Left cardiac atrium (tissue), 4 donors: Measurements from ENCODE around the gene TBX1. TPM values are rescaled to one million over a fixed set of nuclear protein-coding genes. Genes with fewer than 3 reads are reported as not detected.
A peak's percentile ranks its signal among the peaks of the same experiment; 100 is the strongest.

Experiments used
- ATAC-seq, 2 donors: fragments of 200-7000 bp; cut with Tn5 transposase; one replicate each; pipeline ENCODE4 v1.9.1; 2020; ENCODE audit warnings: mild to moderate bottlenecking in 2 of 2, moderate library complexity in 2 of 2
- DNase-seq: peaks from one replicate; pipeline ENCODE4 v3.0.0-alpha.2; 2020
- intact Hi-C, 2 donors: fragments of 100-400 bp; cut with DNase I; formaldehyde crosslinking; loops; one replicate each; pipeline versions ENCODE4 v1.14.1 to v1.15.1; 2022 to 2023
- total RNA-seq, 2 donors: library from RNA; stranded (reverse); fragmentation: NEBNext Ultra II Directional; extraction: Animal tissue kit (Norgen Biotek cat#: 25700); gene quantifications; one replicate each; pipeline ENCODE4 v1.2.1, GENCODE V29; 2021
- donor health status: DM: no; HTN: yes; CAD: no.
- donor health status: DM: no; HTN: yes; CAD: no; lungs with severe emphysema.
- donor health status: DM: yes; HTN: yes; CAD: no.
- donor health status: Dilated cardiomyopathy.

Gene TBX1
- total RNA-seq, 2 donors from 2014 or later, result 0.47 to 2.4 TPM

DNA sequence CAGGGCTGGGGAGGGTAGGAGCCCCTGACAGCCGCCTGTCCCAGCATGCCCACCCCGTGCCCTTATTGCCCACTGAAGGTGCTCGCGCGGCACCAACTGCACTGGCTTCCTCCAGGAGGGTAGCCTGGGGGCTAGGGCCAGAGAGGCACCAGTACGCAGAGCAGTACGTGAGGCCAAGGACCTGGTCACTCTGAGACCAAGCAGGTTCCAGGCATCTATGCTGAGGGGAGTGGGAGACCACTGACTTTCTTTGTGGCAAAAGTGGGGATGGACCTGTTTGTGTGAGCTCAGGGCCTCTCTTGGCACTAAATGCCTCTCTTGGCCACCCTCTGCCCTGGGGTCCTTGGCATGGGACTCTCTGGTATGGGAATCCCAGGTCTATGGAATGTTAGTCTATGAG lies 26.4 kb upstream of the TBX1 start:
- DNase-seq (no peak), ATAC-seq (no peak)
- intact Hi-C loops, result no loop called here

DNA sequence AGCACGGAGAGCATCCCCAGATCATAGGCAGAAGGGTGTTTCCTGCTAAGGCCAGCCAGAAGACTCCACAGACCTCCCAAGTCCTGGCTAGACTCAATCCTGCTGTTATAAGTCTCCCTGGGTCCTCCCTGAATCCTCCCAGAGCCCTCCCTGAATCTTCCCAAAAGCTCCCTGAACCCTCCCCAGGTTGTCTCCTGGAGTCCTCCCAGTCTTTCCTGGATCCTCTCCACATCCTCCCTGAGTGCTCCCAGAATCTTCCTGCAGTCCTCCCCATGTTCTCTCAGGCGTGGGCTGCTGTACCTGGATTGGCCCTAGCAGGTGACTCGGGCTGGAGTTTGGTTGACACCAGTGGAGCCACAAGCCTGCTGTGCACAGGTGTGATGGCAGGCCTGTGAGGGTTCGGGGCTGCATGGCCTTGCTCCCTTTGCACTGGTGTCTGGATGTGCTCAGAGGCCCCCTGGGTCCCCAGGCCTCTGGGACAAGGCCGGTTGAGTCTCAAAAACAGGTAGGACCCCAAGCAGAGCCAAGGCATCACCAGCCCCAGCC lies 25.7 kb upstream of the TBX1 start:
- intact Hi-C loops, result no loop called here
- ATAC-seq, result no peak
- DNase-seq, result no peak

DNA sequence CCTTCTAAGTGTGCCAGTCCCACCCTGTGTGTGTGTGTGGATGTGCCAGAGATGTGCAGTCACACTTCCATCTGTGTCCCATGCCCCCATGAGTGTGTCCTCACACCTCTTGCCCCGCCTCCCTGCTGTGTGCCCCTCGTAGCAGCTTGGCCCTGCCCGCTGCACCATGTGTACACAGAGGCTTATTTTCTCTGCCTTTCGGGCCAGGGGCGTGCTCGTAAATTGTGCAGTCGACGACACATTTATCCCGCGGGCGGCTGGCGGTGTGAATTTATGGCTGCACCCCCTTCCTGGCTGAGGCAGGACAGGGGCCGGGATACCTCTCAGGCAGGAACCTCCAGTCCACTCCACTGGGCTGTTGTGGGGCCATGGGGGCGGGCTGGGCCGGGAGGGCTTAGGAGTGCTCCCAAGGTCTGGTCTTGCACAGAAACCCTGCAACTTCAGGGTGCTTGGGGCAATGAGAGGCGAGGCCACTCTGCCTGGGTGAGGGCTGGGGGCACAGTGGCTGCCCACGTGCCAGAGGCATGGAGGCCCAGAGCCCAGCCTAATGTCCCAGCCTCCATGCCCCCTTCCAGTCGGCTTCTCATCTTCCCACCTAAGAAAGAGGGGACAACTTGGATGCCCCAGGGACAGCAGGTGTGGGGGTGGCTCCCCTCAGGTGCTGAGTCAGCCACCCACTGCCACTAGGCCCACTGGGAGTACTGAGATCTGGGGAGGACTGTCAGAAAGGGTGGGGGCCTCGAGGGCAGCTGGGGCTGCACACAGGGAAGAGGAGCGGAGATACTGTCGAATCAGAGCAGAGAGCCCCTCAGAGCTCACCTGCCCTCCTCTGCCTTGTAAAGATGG lies 24.7 kb upstream of the TBX1 start:
- DNase-seq (no peak), ATAC-seq (no peak)
- intact Hi-C loops, result no loop called here

DNA sequence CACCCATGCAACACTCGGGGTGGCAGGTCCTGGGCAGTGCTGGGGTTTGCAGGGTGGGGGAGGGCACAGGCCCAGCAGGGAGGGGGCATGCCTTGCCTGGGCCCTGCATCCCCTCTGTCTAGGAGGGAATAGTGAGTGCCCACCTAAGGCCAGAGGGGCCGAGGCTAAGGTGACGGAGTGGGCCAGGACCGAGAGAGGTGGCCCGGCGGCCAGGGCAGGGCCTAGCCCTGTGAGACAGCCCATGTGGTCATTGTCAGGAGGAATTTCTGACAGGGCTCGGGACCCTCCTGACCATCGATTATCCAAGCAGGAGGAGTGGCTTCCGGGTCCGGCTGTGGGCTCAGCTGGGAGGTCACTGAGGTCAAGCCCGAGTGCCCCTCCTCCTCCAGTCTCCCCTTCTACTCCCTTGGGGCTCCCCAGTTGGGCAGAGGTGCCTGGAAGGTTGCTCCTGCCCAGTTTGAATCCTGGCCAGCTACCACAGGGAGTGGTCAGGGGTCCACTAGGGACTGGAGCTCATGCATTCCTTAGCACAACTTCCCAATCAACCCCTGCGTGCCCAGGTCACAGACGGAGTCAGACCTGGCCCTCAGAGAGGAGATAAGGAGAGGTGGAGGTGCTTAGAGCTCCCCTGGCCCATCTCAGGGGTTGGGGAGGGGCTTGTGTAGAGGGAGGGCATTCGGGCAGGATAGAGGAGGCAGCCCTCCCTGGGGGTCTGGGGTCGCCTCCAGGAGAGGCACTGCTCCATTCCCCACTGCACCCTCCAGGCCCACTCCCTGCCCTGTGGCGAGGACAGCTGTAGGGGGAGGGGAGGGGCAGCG lies 22.5 kb upstream of the TBX1 start:
- intact Hi-C loops, result no loop called here

DNA sequence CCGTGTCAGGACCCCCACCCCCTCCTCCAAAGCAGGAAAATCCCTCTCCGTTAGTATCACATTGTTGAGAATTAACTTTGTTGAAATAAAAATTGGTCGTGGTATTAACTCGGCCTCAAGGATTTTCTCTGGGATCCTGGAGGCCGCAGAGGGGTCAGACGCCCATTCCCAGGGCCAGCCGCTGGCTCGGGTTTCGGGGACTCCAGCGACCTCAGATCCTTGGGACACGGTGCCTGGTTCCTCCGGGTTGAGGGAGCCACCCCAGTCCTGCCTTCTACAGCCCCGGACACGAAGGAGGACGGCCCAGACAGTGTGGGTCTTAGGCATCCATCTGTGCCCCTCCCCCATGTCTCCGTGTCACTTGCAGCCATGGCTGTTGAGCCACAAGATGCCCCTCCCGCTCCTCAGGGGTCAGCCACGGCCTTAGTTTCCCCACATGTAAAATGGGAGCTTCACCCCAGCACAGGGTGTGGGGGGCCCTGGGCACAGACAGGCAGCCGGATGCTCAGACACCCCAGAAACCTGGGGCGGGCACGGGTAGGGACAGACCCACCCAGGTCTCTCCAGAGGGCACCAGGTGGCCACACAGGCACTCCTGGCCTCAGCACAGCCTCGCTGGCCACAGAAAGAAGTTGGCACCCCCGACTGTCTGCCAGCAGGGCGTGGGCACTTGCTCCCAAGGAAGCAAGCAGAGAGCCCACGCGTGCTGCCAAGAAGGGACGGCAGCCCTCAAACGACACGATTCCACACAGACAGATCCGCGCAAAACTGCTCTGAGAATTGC lies 21.7 kb upstream of the TBX1 start:
- intact Hi-C loops, result no loop called here
- DNase-seq (no peak), ATAC-seq (no peak)

More for the DNA sequence above, 22.5 kb upstream of the TBX1 start:
- ATAC-seq (peak in 1 of 2 donors; percentile 7), DNase-seq (no peak)

DNA sequence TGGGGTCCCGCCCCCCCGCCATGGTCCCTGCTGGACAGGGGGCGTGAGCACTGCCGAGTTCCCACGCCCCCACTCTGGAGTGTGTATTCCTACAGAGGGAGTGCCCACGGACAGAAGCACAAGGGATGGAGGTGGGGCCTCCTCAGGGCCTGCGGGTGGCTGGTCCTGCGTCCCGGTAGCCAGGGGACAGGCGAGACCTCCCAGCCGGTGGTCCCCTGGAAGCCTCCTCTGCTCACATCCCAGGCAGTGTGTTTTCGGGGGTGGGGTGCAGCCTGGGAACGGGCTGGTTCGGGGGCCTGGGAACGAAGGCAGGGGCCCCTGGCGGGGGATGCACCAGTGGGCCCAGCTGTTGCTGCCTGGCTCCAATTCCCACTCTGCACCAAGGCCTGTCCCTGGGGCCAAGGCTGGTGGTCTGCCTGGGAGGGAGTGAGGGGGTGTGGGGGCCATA lies 21.1 kb upstream of the TBX1 start:
- DNase-seq (no peak), ATAC-seq (no peak)
- intact Hi-C loops, result no loop called here

DNA sequence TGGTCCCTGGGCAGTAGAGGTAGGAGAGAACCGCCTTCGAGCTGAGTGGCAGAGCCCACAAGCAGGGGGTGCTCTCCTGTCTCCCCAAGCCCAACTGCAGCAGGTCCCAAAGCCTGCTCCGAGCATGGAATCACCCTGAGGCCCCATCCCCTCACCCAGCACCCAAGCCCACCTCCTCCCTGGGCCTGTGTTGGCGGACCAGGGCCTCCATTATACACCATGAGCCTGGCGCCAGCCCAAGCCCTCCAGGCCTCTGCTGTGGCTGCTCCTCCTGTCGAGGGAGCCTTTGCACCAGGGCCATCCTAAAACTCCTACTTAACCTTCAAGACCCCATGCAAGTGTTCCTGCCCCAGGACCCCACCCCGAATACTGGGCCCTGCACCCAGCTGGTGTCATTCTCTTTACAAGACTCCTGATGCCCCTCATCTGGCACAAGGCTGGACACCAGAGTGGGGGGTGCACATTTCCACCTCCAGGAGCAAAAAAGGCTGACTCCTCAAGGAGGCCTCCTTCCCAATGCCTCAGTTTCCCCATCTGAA lies 20.6 kb upstream of the TBX1 start:
- intact Hi-C loops, result no loop called here
- ATAC-seq, result no peak

DNA sequence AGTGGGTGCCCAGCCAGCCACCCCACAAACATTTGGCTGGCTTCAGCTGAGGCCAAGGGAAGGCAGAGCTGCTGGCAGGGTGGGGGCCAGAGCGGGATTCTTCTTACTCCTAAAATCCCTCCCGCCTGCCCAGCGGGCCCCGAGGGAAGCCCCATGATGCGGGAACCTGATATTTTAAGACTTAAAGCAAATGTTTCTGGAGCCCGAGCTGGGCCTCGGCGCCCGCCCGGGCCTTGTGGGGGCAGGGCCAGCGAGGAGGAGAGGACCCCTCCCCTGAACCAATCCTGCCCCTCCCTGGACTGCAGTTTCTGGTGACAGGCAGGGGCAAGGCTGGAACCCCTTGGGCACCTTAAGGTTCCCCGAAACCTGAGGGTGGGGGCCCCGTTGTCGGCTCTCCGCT lies 20.0 kb upstream of the TBX1 start:
- ATAC-seq (no peak), DNase-seq (no peak)
- intact Hi-C loops, result no loop called here

More for the DNA sequence above, 20.6 kb upstream of the TBX1 start:
- DNase-seq, result no peak

DNA sequence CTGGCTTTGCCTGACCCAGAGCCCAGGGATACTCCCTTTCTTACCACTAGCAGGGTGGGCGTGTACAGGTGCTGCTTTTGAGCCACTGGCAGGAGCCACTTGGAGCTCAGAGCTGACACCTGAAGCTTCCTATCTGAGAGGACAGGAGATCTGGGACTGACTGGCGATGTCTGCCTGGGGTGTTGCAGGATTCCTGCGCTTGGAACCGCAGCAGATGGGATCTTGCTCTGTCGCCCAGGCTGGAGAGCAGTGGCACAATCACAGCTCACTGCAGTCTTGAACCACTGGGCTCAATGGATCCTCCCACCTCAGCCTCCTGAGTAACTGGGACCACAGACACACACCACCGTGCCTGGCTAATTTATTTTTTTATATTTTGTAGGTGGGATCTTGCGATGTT lies 19.5 kb upstream of the TBX1 start:
- no peak for DNase-seq
- intact Hi-C loops, result no loop called here
- no peak for ATAC-seq

DNA sequence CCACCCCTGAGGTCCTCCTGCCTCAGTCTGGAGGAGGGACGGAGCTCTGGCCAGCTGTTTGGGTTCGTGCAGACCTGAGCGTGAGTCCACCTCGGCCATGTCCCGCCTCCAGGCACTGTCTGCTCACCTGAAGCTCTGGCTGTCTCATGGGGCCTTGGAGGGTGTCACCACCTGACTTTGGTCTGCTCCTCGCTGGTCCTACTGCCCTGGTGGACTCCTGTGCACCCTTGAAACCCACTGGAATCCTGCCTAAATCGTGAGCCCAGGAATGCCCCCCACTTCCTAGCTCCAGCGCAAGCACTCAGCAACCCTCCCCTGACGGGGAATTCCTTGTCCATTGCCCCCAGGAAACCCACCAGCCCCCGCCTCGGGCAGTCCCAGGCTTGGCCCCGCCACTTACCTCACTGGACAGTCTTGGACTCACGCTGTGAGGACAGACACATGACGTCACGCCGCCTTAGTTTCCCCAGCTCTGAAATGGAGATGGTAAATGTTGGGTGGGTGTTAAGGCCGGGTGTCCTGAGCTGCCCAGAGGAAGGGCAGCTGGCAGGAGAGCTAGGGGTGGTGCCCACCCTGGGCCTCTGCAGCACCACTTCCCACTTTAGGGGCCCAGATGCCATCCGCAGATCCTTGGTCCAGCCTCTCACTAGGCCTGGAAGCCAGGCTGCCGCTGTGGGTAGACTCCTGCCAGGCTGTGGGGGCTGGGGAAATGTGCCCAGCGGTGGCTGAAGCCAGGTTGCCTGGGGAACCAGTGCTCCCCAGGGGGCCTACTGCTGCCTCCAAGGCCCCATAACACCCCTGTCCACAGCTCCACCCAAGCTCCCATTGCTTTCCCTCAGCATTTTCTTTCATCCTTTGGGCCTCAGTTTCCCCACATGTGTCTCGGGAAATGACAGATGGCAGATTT lies 18.2 kb upstream of the TBX1 start:
- intact Hi-C loops, result no loop called here
- DNase-seq (no peak), ATAC-seq (no peak)

DNA sequence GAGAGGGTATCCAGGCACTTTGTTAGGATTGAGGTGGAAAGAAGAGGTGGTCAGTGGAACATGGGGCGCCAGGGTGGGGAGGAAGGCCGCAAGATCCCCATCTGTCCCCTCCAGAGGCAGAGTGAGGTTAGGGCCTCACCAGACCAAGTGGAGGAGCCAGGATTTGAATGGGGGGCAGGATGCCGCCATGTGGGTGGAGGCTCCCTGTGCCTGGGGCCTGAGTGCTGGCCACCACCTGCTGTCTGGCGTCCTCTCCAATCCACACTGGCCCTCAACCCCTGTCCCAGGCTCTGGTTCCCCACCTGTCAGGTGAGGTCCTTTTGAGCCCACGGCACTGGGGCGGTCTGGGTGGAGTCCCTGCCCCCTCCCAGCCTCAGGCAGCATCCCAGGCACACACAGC lies 17.5 kb upstream of the TBX1 start:
- ATAC-seq, result no peak
- intact Hi-C loops, result no loop called here
- DNase-seq, result no peak

DNA sequence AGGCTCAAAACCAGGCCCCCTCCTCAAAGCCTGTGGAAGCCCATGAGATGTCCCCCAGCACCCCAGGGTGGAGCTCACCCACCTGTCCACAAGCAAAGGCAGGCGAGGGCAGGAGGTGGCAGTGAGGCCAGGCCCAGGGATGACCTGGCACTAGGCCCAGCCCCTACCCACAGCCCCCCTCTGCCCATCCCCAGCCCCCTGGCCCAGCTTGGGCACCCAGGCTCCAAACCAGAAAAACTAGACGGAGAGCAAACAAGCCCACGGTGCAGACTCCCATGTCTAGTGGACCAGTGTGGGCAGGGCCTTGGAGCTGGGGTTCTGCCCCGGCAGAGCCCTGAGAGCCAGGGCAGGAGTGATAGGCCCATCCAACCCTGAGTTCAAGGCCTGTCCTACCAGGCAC lies 16.9 kb upstream of the TBX1 start:
- intact Hi-C loops, result no loop called here
- ATAC-seq, result no peak
- DNase-seq, result no peak

DNA sequence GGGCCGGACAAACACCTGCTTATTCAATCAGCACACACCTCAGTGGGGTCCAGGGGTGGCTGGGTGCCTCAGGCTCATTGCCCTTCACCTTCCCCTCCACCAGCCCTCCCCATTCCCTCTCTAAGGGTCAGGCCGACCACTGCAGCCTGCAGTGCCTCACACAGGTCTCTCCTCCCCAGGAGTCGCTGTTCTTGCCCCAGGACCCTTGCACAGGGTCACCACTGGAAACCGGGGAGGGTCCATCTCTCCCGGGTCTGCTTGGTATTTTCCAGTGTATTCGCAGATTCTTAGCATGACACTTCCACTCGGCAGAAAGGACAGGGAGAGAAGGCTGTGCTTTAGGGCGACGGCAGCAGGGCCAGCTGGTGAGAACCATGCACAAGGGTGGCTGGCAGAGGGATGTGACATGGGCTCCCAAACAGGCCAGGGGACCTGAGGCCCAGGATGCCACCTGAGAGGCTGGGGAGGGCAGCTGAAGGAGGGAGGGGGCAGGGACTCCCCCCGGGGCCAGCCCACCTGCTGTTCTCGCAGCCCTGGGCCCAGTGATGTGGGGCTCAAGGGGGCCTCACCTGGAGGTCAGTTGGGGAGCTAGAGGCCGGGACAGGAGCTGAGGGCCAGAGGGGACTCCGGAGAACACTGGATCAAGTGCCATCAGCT lies 16.1 kb upstream of the TBX1 start:
- intact Hi-C loops, result no loop called here
- ATAC-seq (no peak), DNase-seq (peak; percentile 43)

DNA sequence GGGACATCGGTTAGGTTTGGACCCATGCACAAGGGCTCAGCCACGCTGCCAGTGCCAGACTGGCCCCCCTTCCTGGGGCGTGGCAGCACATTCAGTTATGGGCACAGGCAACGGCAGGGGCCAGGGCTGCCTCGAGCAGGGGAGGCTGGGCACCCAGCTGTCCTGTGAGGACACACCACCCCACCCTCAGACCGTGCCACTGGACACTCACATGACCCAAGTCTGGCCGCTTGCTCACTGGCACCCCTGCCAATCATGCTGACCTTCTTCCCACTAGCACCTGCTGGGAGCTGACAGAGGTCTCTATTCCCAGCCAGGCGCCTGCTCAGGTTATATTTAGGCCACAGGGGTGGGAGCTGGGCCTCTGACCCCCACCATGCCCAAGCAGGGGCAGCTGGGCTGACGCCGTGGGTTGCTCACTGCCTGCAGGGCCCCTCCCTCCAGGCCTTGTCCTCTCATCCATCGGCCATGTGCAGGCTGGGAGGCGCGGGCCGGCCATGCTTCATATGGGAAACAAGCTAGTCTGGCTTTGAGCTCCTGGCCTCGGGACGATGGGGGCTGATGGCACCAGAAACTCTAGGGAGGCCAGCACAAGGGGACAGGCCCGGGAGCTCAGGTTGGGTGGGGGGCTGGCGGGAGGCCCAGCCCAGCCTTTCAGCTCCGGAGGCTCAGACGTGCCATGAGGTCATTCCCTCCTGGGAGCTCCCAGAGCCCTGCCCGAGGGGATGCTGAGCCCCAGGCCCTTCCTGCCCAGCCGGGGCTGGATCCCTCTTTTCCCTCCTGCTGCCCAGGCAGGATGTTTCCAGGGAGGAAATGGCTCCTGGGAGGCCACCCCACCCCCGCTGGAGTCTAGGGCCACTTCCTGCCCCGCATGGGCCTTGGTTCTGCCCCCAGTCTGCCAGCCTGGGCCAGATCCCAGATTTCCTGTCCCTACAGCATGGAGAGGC lies 15.2 kb upstream of the TBX1 start:
- peak; percentile 77 for DNase-seq
- peak; percentile 86 to 90 for ATAC-seq
- intact Hi-C loops, result no loop called here

DNA sequence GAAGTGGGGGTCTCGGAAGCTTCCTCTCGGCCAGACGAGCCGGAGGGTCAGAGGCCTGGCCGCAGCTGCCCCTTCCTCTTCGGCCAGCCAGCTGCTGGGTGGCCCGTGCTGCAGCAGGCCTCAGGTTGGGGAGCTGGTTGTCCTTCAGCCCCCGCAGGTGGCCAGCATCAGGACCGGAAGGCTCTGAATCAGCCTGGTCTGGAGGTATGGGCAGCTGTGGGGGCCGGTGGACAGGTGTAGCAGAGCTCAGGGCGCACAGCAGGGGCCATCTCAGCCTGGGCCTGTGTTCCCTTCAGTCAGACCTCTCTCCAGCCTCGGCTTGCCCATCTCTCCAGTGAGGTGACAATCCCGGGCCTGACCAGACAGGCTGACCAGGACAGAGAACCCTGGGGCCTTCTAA lies 13.9 kb upstream of the TBX1 start:
- DNase-seq, result no peak
- ATAC-seq, result no peak
- intact Hi-C loops, result no loop called here

DNA sequence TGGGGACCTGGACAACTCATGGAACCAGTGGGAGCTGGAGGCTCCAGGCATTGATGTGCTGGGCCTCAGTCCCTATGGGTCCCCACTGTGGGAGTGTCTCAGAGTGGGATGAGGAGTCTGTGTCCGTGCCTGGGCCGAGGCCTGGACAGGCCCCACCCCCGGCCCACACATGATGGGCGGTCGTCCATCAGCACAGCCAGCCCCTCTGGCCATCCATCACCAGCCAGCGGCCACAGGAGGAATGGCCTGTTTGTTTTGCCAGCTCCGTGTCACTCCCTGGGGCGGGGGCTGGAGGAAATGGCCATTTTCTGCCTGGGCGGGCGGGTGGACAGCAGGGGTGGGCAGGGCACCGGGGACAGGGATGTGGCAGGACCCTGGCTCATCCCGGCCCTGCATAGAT lies 13.0 kb upstream of the TBX1 start:
- DNase-seq (no peak), ATAC-seq (no peak)
- intact Hi-C loops, result no loop called here

DNA sequence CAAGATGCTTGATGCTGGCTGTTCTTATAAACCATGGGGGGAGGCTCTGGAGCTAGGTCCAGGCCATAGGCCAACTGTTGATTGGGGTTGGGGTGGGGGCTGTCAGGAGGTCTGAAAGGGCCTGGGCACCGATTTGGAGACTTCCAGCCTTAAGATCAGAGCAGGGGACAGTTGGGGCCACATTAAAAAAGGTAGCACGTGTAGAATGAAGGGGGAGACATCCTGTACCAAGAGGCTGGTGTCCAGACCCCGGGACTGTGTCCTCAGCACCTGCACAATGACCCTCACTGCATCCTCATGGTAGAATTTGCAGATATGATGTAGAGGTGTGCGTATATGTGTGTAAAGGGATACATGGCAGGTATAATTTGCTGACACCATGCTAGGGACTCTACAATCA lies 12.4 kb upstream of the TBX1 start:
- ATAC-seq (no peak), DNase-seq (no peak)
- intact Hi-C loops, result no loop called here
